WTC11 (cell line): ENCODE measurements around the gene MBD6. TPM values are rescaled to one million over a fixed set of nuclear protein-coding genes. Genes with fewer than 3 reads are reported as not detected.
A peak's percentile ranks its signal among the peaks of the same experiment; 100 is the strongest.

ENCODE experiments used
- ATAC-seq: fragments of 200-7000 bp; cut with Tn5 transposase; 2 replicates; pipeline ENCODE4 v1.10.0; 2021; ENCODE audit warnings: mild to moderate bottlenecking, moderate library complexity
- CTCF ChIA-PET: fragments of 300-600 bp; sonication (Branson Sonifier 250); formaldehyde crosslinking; loops from one replicate; lab custom pipeline; 2021; ENCODE audit warnings: antibody characterized with exemption; lab: Charles Lee
- POLR2A ChIA-PET: fragments of 350-600 bp; sonication (Branson Sonifier 250); formaldehyde crosslinking; loops from one replicate; lab custom pipeline; 2021; ENCODE audit warnings: antibody characterized with exemption; lab: Charles Lee
- DNase-seq: peaks from one replicate; pipeline ENCODE4 v3.0.0; 2021; ENCODE audit warnings: low spot score
- H3K27ac Mint-ChIP-seq: 2 replicates; pipeline ENCODE4 v1.8.0; 2021; ENCODE audit warnings: mixed read lengths
- H3K27me3 Mint-ChIP-seq: 2 replicates; pipeline ENCODE4 v1.8.0; 2021; ENCODE audit warnings: low read depth, mild to moderate bottlenecking, moderate library complexity, mixed read lengths
- H3K36me3 Mint-ChIP-seq: 2 replicates; pipeline ENCODE4 v1.8.0; 2021; ENCODE audit warnings: mixed read lengths
- H3K4me1 Mint-ChIP-seq: 2 replicates; pipeline ENCODE4 v1.8.0; 2022; ENCODE audit warnings: mixed read lengths
- H3K4me3 Mint-ChIP-seq: 2 replicates; pipeline ENCODE4 v1.8.0; 2021; ENCODE audit warnings: mild to moderate bottlenecking, moderate library complexity, mixed read lengths
- H3K9me3 Mint-ChIP-seq: 2 replicates; pipeline ENCODE4 v1.8.0; 2021; ENCODE audit warnings: mixed read lengths
- ETV6 ChIP-seq: sonication (generic); formaldehyde crosslinking; IDR thresholded peaks from 2 replicates; pipeline ENCODE4 v1.8.1; 2022; ENCODE audit warnings: mild to moderate bottlenecking, missing genetic modification reagents
- FOXK1 ChIP-seq: sonication (generic); formaldehyde crosslinking; IDR thresholded peaks from 2 replicates; pipeline ENCODE4 v1.8.0; 2022; ENCODE audit warnings: mild to moderate bottlenecking, moderate library complexity, missing genetic modification reagents
- KAT7 ChIP-seq: sonication (generic); formaldehyde crosslinking; IDR thresholded peaks from 2 replicates; pipeline ENCODE4 v1.8.1; 2023; ENCODE audit warnings: missing genetic modification reagents, mild to moderate bottlenecking, borderline replicate concordance
- MXD4 ChIP-seq: fragments of 250-450 bp; sonication (Bioruptor Pico); IDR thresholded peaks from 2 replicates; pipeline ENCODE4 v1.8.0; 2021; ENCODE audit warnings: mild to moderate bottlenecking, moderate library complexity, borderline replicate concordance
- MYBL2 ChIP-seq: sonication (generic); formaldehyde crosslinking; IDR thresholded peaks from 2 replicates; pipeline ENCODE4 v1.8.1; 2023; ENCODE audit warnings: mild to moderate bottlenecking, moderate library complexity, missing genetic modification reagents
- NFATC4 ChIP-seq: fragments of 250-450 bp; sonication (Bioruptor Pico); IDR thresholded peaks from 2 replicates; pipeline ENCODE4 v1.9.0; 2021; ENCODE audit warnings: mild to moderate bottlenecking
- NFYB ChIP-seq: sonication (generic); formaldehyde crosslinking; conservative IDR thresholded peaks from 2 replicates; pipeline ENCODE4 v1.8.0; 2022; ENCODE audit warnings: low read depth, missing genetic modification reagents
- PRRX2 ChIP-seq: fragments of 250-450 bp; sonication (Bioruptor Pico); IDR thresholded peaks from 2 replicates; pipeline ENCODE4 v1.8.0; 2021; ENCODE audit warnings: mild to moderate bottlenecking
- RORB ChIP-seq: fragments of 250-450 bp; sonication (Bioruptor Pico); IDR thresholded peaks from 2 replicates; pipeline ENCODE4 v1.9.0; 2021; ENCODE audit warnings: mild to moderate bottlenecking
- TEAD1 ChIP-seq: sonication (generic); formaldehyde crosslinking; IDR thresholded peaks from 2 replicates; pipeline ENCODE4 v1.8.0; 2022; ENCODE audit warnings: mild to moderate bottlenecking, missing genetic modification reagents
- TP53 ChIP-seq: sonication (generic); formaldehyde crosslinking; IDR thresholded peaks from 2 replicates; pipeline ENCODE4 v1.8.1; 2023; ENCODE audit warnings: mild to moderate bottlenecking, missing genetic modification reagents
- ZNF121 ChIP-seq: sonication (generic); formaldehyde crosslinking; IDR thresholded peaks from 2 replicates; pipeline ENCODE4 v1.8.0; 2023; ENCODE audit warnings: missing genetic modification reagents
- total RNA-seq: library from RNA; stranded (reverse); gene quantifications from 3 replicates; pipeline ENCODE4 v1.2.3, GENCODE V29; 2021
- TF ChIP-seq, protein P1 (sequence below): sonication (generic); formaldehyde crosslinking; IDR thresholded peaks from 2 replicates; pipeline ENCODE4 v1.8.1; 2023; ENCODE audit warnings: mild to moderate bottlenecking, missing genetic modification reagents, borderline replicate concordance
- TF ChIP-seq, protein P2 (sequence below): sonication (generic); formaldehyde crosslinking; IDR thresholded peaks from 2 replicates; pipeline ENCODE4 v1.8.0; 2023; ENCODE audit warnings: missing genetic modification reagents
- TF ChIP-seq, protein P3 (sequence below): fragments of 250-450 bp; sonication (Bioruptor Pico); IDR thresholded peaks from 2 replicates; pipeline ENCODE4 v2.1.2; 2022; ENCODE audit warnings: mild to moderate bottlenecking, moderate library complexity
- TF ChIP-seq, protein P4 (sequence below): sonication (generic); formaldehyde crosslinking; IDR thresholded peaks from 2 replicates; pipeline ENCODE4 v1.8.0; 2022; ENCODE audit warnings: mild to moderate bottlenecking, missing genetic modification reagents
- TF ChIP-seq, protein P5 (sequence below): sonication (generic); formaldehyde crosslinking; IDR thresholded peaks from 2 replicates; pipeline ENCODE4 v1.8.1; 2023; ENCODE audit warnings: mild to moderate bottlenecking, missing genetic modification reagents
- TF ChIP-seq, protein P6 (sequence below): sonication (generic); formaldehyde crosslinking; conservative IDR thresholded peaks from 2 replicates; pipeline ENCODE4 v1.8.1; 2022; ENCODE audit warnings: mild to moderate bottlenecking, missing genetic modification reagents
- TF ChIP-seq, protein P7 (sequence below): fragments of 250-450 bp; sonication (Bioruptor Pico); IDR thresholded peaks from 2 replicates; pipeline ENCODE4 v1.8.0; 2021; ENCODE audit warnings: mild to moderate bottlenecking
- TF ChIP-seq, protein P8 (sequence below): sonication (generic); formaldehyde crosslinking; IDR thresholded peaks from 2 replicates; pipeline ENCODE4 v1.8.1; 2023; ENCODE audit warnings: mild to moderate bottlenecking, missing genetic modification reagents
- TF ChIP-seq, protein P9 (sequence below): fragments of 250-450 bp; sonication (Bioruptor Pico); IDR thresholded peaks from 2 replicates; pipeline ENCODE4 v1.9.0; 2021; ENCODE audit warnings: mild to moderate bottlenecking

Gene MBD6
- total RNA-seq, 1 experiment from 2014 or later = 46.3 TPM

DNA sequence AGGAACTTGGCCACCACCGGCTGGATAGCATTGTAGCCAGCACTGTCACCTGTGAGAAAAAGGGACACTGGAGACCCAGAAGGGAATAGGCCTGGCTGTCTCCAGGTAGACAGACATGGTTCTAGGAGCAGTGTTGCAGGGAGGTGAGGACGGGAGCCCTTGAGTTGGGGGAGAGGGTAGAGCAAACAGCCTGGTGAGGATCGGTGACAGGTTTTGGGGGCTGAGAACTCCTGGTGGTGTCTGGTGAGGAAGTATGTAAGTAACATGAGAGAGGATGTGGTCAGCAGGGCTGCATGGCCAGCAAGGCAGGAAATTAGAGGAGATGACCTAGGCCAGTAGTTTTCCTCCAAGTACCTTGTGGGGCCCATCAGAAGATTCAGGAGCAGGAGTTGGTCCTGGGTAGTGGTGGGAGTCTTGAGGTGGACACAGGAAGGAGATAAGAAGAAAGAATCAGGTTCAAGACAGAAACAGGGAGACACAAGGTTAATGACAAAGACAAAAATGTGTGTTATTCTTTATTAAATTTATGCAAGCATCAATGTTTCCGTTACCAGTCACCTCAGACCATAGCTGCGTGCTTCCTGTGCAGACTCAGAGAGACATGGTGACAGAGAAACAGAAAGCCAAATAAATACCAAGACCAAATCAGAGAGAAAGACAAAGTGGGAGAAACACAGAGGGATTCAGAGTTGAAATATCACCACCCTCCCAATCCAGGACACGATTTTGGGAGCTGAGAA lies 43.1 kb upstream of the MBD6 start, which contains the start of gene ARHGAP9:
Gene ARHGAP9, minus strand, starts transcription at position 491 of the 740 bp plus-strand sequence. Its CDS starts 460 bp downstream, at position 31.
- no peak for DNase-seq
- no peak within 1 kb of the TSS for H3K4me3 Mint-ChIP-seq
- no peak for TF ChIP-seq NFYB
- TF ChIP-seq, protein P1, sequence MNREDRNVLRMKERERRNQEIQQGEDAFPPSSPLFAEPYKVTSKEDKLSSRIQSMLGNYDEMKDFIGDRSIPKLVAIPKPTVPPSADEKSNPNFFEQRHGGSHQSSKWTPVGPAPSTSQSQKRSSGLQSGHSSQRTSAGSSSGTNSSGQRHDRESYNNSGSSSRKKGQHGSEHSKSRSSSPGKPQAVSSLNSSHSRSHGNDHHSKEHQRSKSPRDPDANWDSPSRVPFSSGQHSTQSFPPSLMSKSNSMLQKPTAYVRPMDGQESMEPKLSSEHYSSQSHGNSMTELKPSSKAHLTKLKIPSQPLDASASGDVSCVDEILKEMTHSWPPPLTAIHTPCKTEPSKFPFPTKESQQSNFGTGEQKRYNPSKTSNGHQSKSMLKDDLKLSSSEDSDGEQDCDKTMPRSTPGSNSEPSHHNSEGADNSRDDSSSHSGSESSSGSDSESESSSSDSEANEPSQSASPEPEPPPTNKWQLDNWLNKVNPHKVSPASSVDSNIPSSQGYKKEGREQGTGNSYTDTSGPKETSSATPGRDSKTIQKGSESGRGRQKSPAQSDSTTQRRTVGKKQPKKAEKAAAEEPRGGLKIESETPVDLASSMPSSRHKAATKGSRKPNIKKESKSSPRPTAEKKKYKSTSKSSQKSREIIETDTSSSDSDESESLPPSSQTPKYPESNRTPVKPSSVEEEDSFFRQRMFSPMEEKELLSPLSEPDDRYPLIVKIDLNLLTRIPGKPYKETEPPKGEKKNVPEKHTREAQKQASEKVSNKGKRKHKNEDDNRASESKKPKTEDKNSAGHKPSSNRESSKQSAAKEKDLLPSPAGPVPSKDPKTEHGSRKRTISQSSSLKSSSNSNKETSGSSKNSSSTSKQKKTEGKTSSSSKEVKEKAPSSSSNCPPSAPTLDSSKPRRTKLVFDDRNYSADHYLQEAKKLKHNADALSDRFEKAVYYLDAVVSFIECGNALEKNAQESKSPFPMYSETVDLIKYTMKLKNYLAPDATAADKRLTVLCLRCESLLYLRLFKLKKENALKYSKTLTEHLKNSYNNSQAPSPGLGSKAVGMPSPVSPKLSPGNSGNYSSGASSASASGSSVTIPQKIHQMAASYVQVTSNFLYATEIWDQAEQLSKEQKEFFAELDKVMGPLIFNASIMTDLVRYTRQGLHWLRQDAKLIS (CRISPR knock-in tag) = no peak
- no peak for TF ChIP-seq FOXK1
- TF ChIP-seq MYBL2 (CRISPR knock-in tag) = no peak
- TF ChIP-seq, protein P2, sequence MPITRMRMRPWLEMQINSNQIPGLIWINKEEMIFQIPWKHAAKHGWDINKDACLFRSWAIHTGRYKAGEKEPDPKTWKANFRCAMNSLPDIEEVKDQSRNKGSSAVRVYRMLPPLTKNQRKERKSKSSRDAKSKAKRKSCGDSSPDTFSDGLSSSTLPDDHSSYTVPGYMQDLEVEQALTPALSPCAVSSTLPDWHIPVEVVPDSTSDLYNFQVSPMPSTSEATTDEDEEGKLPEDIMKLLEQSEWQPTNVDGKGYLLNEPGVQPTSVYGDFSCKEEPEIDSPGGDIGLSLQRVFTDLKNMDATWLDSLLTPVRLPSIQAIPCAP (CRISPR knock-in tag) = no peak
- TF ChIP-seq, protein P3, sequence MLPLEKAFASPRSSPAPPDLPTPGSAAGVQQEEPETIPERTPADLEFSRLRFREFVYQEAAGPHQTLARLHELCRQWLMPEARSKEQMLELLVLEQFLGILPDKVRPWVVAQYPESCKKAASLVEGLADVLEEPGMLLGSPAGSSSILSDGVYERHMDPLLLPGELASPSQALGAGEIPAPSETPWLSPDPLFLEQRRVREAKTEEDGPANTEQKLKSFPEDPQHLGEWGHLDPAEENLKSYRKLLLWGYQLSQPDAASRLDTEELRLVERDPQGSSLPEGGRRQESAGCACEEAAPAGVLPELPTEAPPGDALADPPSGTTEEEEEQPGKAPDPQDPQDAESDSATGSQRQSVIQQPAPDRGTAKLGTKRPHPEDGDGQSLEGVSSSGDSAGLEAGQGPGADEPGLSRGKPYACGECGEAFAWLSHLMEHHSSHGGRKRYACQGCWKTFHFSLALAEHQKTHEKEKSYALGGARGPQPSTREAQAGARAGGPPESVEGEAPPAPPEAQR (CRISPR knock-in tag) = no peak
- TF ChIP-seq RORB = no peak
- TF ChIP-seq, protein P4, sequence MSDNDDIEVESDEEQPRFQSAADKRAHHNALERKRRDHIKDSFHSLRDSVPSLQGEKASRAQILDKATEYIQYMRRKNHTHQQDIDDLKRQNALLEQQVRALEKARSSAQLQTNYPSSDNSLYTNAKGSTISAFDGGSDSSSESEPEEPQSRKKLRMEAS (CRISPR knock-in tag) = no peak
- TF ChIP-seq, protein P5, sequence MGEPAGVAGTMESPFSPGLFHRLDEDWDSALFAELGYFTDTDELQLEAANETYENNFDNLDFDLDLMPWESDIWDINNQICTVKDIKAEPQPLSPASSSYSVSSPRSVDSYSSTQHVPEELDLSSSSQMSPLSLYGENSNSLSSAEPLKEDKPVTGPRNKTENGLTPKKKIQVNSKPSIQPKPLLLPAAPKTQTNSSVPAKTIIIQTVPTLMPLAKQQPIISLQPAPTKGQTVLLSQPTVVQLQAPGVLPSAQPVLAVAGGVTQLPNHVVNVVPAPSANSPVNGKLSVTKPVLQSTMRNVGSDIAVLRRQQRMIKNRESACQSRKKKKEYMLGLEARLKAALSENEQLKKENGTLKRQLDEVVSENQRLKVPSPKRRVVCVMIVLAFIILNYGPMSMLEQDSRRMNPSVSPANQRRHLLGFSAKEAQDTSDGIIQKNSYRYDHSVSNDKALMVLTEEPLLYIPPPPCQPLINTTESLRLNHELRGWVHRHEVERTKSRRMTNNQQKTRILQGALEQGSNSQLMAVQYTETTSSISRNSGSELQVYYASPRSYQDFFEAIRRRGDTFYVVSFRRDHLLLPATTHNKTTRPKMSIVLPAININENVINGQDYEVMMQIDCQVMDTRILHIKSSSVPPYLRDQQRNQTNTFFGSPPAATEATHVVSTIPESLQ = no peak
- TF ChIP-seq TP53 (CRISPR knock-in tag) = no peak
- TF ChIP-seq, protein P6, sequence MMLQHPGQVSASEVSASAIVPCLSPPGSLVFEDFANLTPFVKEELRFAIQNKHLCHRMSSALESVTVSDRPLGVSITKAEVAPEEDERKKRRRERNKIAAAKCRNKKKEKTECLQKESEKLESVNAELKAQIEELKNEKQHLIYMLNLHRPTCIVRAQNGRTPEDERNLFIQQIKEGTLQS (CRISPR knock-in tag) = no peak
- TF ChIP-seq, protein P7, sequence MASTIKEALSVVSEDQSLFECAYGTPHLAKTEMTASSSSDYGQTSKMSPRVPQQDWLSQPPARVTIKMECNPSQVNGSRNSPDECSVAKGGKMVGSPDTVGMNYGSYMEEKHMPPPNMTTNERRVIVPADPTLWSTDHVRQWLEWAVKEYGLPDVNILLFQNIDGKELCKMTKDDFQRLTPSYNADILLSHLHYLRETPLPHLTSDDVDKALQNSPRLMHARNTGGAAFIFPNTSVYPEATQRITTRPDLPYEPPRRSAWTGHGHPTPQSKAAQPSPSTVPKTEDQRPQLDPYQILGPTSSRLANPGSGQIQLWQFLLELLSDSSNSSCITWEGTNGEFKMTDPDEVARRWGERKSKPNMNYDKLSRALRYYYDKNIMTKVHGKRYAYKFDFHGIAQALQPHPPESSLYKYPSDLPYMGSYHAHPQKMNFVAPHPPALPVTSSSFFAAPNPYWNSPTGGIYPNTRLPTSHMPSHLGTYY = no peak
- TF ChIP-seq NFATC4 = no peak
- ChIA-PET CTCF (interaction anchor here (1.6 to 3.2 kb wide), 2 partner anchors 19 to 21 kb away, joined by 4 to 13 read pairs; partner anchors contain the start of gene GLI1), POLR2A (no interaction called here)
- peaks cover 46% of the 10 kb centered on the region for H3K4me1 Mint-ChIP-seq
- H3K27ac Mint-ChIP-seq = no peak within 1 kb of the TSS
- no peak for ATAC-seq
- H3K9me3 Mint-ChIP-seq = no peaks in the 10 kb centered on the region
- no peaks in the 10 kb centered on the region for H3K36me3 Mint-ChIP-seq
- peaks cover 67% of the 10 kb centered on the region for H3K27me3 Mint-ChIP-seq

DNA sequence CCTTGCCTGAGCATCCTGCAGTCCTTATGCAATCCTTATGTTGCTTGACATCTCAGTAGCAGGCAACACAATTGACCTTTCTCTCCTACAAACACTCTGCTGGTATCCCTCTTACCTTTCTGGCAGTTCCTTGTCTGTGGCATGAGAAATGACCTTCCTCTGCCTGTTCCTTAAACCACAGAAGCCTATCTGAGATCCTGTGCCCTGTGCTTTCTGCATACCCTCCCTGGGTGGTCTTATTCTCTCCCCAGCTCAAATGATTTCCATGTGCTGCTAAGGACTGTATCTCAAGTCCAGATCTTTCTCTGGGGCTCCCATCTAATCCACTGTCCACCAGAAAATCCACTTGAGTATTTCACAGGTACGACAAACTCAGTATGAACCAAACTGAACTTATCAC lies 41.0 kb upstream of the MBD6 start:
- CTCF ChIA-PET = interaction anchor here (3.2 kb wide), 1 partner anchor 23 kb away, joined by 13 read pairs; the partner anchor contains the start of gene GLI1
- H3K36me3 Mint-ChIP-seq = no peaks in the 10 kb centered on the region
- no peak for DNase-seq
- TF ChIP-seq MXD4 (no peak), TEAD1 (CRISPR knock-in tag) (no peak), ETV6 (CRISPR knock-in tag) (no peak), KAT7 (CRISPR knock-in tag) (no peak), ZNF121 (CRISPR knock-in tag) (no peak), PRRX2 (CRISPR knock-in tag) (no peak)
- TF ChIP-seq, protein P8, sequence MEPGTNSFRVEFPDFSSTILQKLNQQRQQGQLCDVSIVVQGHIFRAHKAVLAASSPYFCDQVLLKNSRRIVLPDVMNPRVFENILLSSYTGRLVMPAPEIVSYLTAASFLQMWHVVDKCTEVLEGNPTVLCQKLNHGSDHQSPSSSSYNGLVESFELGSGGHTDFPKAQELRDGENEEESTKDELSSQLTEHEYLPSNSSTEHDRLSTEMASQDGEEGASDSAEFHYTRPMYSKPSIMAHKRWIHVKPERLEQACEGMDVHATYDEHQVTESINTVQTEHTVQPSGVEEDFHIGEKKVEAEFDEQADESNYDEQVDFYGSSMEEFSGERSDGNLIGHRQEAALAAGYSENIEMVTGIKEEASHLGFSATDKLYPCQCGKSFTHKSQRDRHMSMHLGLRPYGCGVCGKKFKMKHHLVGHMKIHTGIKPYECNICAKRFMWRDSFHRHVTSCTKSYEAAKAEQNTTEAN (CRISPR knock-in tag) = no peak
- TF ChIP-seq, protein P5 = no peak
- TF ChIP-seq, protein P9, sequence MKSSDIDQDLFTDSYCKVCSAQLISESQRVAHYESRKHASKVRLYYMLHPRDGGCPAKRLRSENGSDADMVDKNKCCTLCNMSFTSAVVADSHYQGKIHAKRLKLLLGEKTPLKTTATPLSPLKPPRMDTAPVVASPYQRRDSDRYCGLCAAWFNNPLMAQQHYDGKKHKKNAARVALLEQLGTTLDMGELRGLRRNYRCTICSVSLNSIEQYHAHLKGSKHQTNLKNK (CRISPR knock-in tag) = no peak

More for the DNA sequence above, 41.0 kb upstream of the MBD6 start:
- Mint-ChIP-seq H3K4me1 (peaks cover 35% of the 10 kb centered on the region), H3K27ac (peak overlapping the region; percentile 8; the same call in 1 of the 2 replicates), H3K9me3 (no peaks in the 10 kb centered on the region), H3K4me3 (no peak overlapping the region), H3K27me3 (peaks cover 46% of the 10 kb centered on the region)
- ATAC-seq = no peak; the same call in 1 of the 2 replicates
- POLR2A ChIA-PET = no interaction called here
